HUES64 (cell line): Measurements from ENCODE around the gene SPATA31E1.
"Not testable (repeated sequence)": the region's sequence is repeated elsewhere in the genome, so short reads cannot be mapped to it uniquely, and the experiment has no call there.

ENCODE experiments used
- H3K27ac ChIP-seq: 2 replicates; pipeline ENCODE4 v1.7.0; 2013; ENCODE audit warnings: low read depth, low read length, inconsistent platforms
- H3K27me3 ChIP-seq: 2 replicates; pipeline ENCODE4 v1.6.1; 2013; ENCODE audit warnings: mild to moderate bottlenecking, low read length; ENCODE audit not compliant: insufficient read depth
- H3K36me3 ChIP-seq: 2 replicates; pipeline ENCODE4 v1.6.1; 2013; ENCODE audit warnings: mild to moderate bottlenecking, low read length; ENCODE audit not compliant: insufficient read depth
- H3K4me1 ChIP-seq: 2 replicates; pipeline ENCODE4 v1.6.1; 2013; ENCODE audit warnings: mild to moderate bottlenecking, low read length, moderate library complexity; ENCODE audit not compliant: insufficient read depth
- H3K4me3 ChIP-seq: 2 replicates; pipeline ENCODE4 v1.5.1; 2013; ENCODE audit warnings: mild to moderate bottlenecking, low read length, moderate library complexity
- H3K9ac ChIP-seq: 2 replicates; pipeline ENCODE4 v1.6.1; 2013; ENCODE audit warnings: mild to moderate bottlenecking, low read depth, low read length
- H3K9me3 ChIP-seq: 2 replicates; pipeline ENCODE4 v1.6.1; 2013; ENCODE audit warnings: low read depth, low read length; ENCODE audit not compliant: insufficient read depth
- WGBS: fragments of 150-250, 120-280 bp; methylation state at CpG from one replicate; pipeline ENCODE4 v1.1.7; 2013; ENCODE audit warnings: missing lambda C conversion rate; 5-methylcytosine and 5-hydroxymethylcytosine counted together

SPATA31E1 gene

GRCh38 chr9:87896891-87897290 is 14.2 kb downstream of the SPATA31E1 start:
- Histone ChIP-seq H3K4me1 (no peaks in the 10 kb centered on the region), H3K27me3 (no peaks in the 10 kb centered on the region), H3K9me3 (peaks cover 8% of the 10 kb centered on the region), H3K4me3 (no peak overlapping the region), H3K27ac (no peak overlapping the region), H3K36me3 (no peaks in the 10 kb centered on the region), H3K9ac (no peak overlapping the region)

- H3K36me3 ChIP-seq, result no peaks in the 10 kb centered on the region
Observed at GRCh38 chr9:87898151-87898550, 15.5 kb downstream of the SPATA31E1 start.

GRCh38 chr9:87902371-87902770 is 19.7 kb downstream of the SPATA31E1 start:
- 94% methylated on average over 11 of the region's 11 CpGs for WGBS
- H3K9ac ChIP-seq, H3K27ac ChIP-seq, H3K27me3 ChIP-seq, H3K36me3 ChIP-seq, H3K4me3 ChIP-seq, H3K4me1 ChIP-seq: not testable (repeated sequence)
- peaks cover 15% of the 10 kb centered on the region for H3K9me3 ChIP-seq

More at GRCh38 chr9:87898151-87898550, 15.5 kb downstream of the SPATA31E1 start:
- Histone ChIP-seq H3K4me1 (no peaks in the 10 kb centered on the region), H3K27ac (no peak overlapping the region), H3K27me3 (no peaks in the 10 kb centered on the region), H3K4me3 (no peak overlapping the region), H3K9ac (no peak overlapping the region), H3K9me3 (peaks cover 15% of the 10 kb centered on the region)

- H3K36me3 ChIP-seq, result no peaks in the 10 kb centered on the region
- H3K9ac ChIP-seq, result no peak overlapping the region
- no peaks in the 10 kb centered on the region for H3K27me3 ChIP-seq
- 94% methylated on average over 20 of the region's 20 CpGs for WGBS
- no peak overlapping the region for H3K27ac ChIP-seq
- no peak overlapping the region for H3K4me3 ChIP-seq
- no peaks in the 10 kb centered on the region for H3K4me1 ChIP-seq
- no peaks in the 10 kb centered on the region for H3K9me3 ChIP-seq
Observed at GRCh38 chr9:87909310-87910041, 26.8 kb downstream of the SPATA31E1 start.

- Histone ChIP-seq H3K36me3 (no peaks in the 10 kb centered on the region), H3K4me3 (no peak overlapping the region), H3K27ac (no peak overlapping the region), H3K4me1 (no peaks in the 10 kb centered on the region), H3K27me3 (no peaks in the 10 kb centered on the region), H3K9me3 (no peaks in the 10 kb centered on the region), H3K9ac (no peak overlapping the region)
- WGBS, result 100% methylated on average over 2 of the region's 3 CpGs
Observed at GRCh38 chr9:87910821-87911220, 28.1 kb downstream of the SPATA31E1 start.

- not testable (repeated sequence) for H3K9me3 ChIP-seq, H3K27ac ChIP-seq, H3K4me1 ChIP-seq, H3K4me3 ChIP-seq, H3K27me3 ChIP-seq, H3K36me3 ChIP-seq, H3K9ac ChIP-seq
- no CpG with 5 or more reads among the region's 8 CpGs for WGBS
Observed at GRCh38 chr9:87917662-87918061, 35.0 kb downstream of the SPATA31E1 start, which contains the start of gene SPATA31C1. TSS of gene SPATA31C1 (plus strand) at chr9:87917962.

GRCh38 chr9:87919013-87919412 is 36.3 kb downstream of the SPATA31E1 start:
- not testable (repeated sequence) for H3K9me3 ChIP-seq, H3K36me3 ChIP-seq, H3K4me1 ChIP-seq, H3K4me3 ChIP-seq, H3K27me3 ChIP-seq, H3K27ac ChIP-seq, H3K9ac ChIP-seq
- WGBS, result 94% methylated on average over 12 of the region's 13 CpGs

GRCh38 chr9:87921561-87921960 is 38.9 kb downstream of the SPATA31E1 start:
- not testable (repeated sequence) for H3K27ac ChIP-seq, H3K9ac ChIP-seq, H3K36me3 ChIP-seq, H3K4me3 ChIP-seq, H3K4me1 ChIP-seq, H3K27me3 ChIP-seq, H3K9me3 ChIP-seq
- 93% methylated on average over 8 of the region's 8 CpGs for WGBS

GRCh38 chr9:87923012-87923411 is 40.3 kb downstream of the SPATA31E1 start:
- H3K27me3 ChIP-seq, H3K36me3 ChIP-seq, H3K27ac ChIP-seq, H3K9me3 ChIP-seq, H3K4me1 ChIP-seq, H3K9ac ChIP-seq, H3K4me3 ChIP-seq: not testable (repeated sequence)
- WGBS, result 93% methylated on average over 8 of the region's 10 CpGs

- H3K36me3 ChIP-seq, H3K9me3 ChIP-seq, H3K27ac ChIP-seq, H3K4me3 ChIP-seq, H3K4me1 ChIP-seq, H3K9ac ChIP-seq, H3K27me3 ChIP-seq: not testable (repeated sequence)
- WGBS, result 92% methylated on average over 10 of the region's 10 CpGs
Observed at GRCh38 chr9:87924851-87925250, 42.2 kb downstream of the SPATA31E1 start.

- not testable (repeated sequence) for H3K4me3 ChIP-seq, H3K9me3 ChIP-seq, H3K36me3 ChIP-seq, H3K27ac ChIP-seq, H3K9ac ChIP-seq, H3K4me1 ChIP-seq, H3K27me3 ChIP-seq
Observed at GRCh38 chr9:87929152-87929551, 46.5 kb downstream of the SPATA31E1 start.

- not testable (repeated sequence) for H3K36me3 ChIP-seq, H3K4me1 ChIP-seq, H3K27me3 ChIP-seq, H3K9ac ChIP-seq, H3K27ac ChIP-seq, H3K9me3 ChIP-seq, H3K4me3 ChIP-seq
- WGBS, result 85% methylated on average over 7 of the region's 7 CpGs
Observed at GRCh38 chr9:87934444-87934843, 51.8 kb downstream of the SPATA31E1 start.
